HG02884 (cell line): ENCODE data around the gene ARSD.
A peak's percentile ranks its signal among the peaks of the same experiment; 100 is the strongest.
"Not testable (repeated sequence)": the region's sequence is repeated elsewhere in the genome, so short reads cannot be mapped to it uniquely, and the experiment has no call there.

Experiments used
- ATAC-seq: cut with Tn5 transposase; IDR thresholded peaks from one replicate; pipeline ENCODE4 v1.9.1; 2021; ENCODE audit warnings: mild to moderate bottlenecking, moderate library complexity; ENCODE audit not compliant: unreplicated experiment

Gene ARSD, protein sequence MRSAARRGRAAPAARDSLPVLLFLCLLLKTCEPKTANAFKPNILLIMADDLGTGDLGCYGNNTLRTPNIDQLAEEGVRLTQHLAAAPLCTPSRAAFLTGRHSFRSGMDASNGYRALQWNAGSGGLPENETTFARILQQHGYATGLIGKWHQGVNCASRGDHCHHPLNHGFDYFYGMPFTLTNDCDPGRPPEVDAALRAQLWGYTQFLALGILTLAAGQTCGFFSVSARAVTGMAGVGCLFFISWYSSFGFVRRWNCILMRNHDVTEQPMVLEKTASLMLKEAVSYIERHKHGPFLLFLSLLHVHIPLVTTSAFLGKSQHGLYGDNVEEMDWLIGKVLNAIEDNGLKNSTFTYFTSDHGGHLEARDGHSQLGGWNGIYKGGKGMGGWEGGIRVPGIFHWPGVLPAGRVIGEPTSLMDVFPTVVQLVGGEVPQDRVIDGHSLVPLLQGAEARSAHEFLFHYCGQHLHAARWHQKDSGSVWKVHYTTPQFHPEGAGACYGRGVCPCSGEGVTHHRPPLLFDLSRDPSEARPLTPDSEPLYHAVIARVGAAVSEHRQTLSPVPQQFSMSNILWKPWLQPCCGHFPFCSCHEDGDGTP

DNA sequence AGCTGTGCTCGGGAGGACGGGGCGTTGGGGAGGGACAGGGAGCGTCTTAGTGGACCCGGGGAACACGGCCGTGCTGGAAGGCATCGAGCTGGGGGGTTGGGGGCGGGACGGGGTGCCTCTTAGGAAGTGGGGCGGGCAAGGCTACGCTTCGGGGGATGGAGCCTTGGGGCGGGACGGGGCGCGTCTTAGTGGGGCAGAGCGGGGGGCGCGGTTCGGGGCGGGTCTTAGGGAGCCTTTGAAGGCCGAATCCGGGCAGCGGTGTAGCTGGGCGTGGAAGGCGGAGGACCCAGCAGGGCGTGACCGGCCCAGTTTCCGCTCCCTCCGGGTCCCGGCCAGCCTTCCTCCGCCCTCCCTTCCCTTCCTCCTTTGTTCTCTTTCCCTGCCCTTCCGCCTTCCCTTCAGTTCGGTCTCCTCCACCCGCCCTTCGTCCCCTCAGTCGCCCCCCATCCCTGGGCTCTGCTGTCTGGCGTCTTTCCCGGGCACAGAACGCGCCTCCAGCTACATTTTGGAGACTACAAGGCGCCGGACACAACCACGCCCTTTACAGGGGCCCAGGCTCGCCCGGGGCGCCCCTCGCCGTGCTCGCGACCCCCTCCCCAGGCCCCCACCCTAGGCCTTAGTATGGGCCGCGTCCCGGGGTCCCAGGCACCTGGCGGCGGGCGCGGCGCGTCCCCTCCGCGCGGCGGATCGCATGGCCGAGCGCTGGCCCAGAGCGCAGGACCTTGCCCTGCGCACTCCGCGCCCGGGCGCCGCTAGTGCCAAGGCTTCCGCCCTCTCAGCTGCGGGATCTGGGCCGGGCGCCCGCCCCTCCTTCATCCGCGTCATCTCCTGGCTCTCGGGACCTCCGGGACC is at the start of gene ARSD:
Gene ARSD (minus strand): TSS at position 757 of the 852 bp plus-strand sequence. CDS start 64 bp downstream, at position 693.
- ATAC-seq = peak; percentile 85

DNA sequence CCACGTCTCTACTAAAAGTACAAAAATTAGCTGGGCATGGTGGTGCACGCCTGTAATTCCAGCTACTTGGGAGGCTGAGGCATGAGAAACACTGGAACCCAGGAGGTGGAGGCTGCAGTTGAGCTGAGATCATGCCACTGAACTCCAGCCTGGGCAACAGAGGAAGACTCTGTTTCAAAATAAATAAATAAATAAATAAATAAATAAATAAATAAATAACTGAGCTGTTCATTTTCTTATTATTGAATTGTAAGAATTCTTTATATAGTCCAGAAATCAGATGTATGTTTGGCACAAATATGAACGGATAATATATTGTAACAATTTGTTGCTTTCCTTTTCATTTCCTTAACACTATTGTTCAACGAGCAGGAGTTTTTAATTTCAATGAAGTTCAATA is 49.5 kb upstream of the ARSD start:
- not testable (repeated sequence) for ATAC-seq

DNA sequence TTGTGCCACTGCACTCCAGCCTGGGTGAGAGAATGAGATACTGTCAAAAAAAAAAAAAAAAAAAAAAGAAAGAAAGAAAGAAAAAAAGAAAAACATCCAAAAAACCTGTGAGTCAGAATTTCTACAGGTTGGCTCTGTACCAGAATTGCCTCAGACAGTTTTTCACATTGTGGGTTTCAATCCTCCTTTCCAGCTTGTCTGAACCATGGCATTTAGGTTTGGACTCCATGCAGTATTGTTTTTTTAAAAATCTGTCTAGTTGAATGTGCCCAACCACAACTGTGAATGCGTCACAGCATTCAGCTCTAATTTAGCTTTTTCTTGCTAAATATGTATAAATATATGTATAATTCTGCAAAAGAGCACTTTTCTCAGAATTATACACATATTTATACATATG is 45.8 kb upstream of the ARSD start:
- no peak for ATAC-seq

DNA sequence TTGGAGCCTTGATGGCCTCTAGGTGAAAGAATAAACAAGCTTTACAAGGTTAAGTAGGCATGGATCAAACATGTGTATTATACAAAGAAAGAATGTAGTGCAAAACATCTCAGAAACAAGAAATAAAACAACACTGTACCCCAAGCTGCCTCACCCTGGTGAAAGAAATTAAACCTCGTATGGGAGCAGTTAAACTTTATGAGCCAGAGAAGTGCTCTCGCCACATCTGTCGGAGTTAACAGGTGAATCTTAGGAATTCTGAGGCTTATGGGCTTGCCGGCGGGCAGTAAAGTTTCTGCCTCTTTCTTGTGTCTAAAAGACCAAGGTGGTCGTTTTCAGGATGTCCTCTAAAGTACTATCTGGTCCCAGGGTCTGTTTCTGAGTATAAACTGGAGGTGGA is 43.3 kb upstream of the ARSD start:
- ATAC-seq = no peak

DNA sequence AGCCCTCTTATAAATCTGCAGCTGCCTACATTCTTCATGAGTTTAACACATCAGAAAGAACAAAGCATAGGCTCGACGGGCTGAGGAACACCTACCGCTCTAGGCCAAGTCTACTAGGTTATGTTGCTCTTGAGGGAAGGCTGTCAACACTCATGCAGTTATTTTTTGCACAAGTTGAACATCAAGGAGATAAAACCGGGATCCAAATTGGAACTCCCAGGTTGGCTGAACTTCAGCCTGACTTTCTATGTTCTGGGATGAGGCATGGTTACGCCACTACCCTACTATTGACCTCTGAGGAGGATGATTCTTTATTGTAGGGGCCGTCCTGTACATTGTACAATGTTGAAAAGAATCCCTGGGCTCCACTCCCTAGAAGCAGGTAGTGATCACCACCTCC is 39.9 kb upstream of the ARSD start:
- ATAC-seq = no peak

DNA sequence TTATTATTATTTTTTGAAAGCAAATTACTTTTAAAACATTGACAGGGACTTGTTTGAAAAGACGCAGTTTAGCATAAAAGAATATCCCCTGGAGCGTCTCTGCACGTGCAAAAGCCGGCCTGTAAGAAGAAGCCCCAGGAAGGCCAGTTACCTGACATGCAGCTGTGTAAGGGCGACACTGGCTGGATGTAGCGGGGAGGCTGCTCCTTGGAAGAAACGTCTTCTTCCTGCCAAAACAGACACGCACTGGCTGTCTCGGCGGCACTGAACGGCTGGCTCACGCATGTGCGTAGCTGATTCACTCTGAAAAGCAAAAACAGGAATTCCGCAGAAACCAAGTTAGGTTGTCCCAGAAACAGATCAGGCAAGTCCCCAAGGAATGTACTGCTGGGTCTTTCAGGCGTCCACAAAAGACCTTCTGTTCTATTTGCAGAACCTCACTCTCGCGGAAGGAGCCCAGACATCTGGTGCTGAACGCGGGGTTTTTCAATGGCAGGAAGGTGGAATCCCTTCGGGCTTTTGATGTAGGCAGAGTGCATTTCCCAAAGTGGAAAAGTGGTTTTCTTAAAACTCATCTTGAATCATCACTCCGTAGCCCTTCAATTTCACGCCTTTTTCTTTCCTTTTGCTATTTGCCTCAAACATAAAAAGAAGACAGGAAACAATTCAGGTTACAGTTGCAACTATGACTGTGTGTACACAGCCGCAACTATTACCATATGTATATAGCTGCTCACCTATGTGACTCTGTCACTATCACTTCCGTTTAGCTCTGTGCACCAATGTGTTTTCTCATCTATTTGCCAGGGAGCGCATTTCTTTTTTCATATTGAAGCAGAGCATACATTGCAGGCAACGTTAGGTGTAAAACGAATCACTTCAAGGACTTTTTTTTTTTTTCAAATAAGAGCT is 39.1 kb upstream of the ARSD start:
- no peak for ATAC-seq

DNA sequence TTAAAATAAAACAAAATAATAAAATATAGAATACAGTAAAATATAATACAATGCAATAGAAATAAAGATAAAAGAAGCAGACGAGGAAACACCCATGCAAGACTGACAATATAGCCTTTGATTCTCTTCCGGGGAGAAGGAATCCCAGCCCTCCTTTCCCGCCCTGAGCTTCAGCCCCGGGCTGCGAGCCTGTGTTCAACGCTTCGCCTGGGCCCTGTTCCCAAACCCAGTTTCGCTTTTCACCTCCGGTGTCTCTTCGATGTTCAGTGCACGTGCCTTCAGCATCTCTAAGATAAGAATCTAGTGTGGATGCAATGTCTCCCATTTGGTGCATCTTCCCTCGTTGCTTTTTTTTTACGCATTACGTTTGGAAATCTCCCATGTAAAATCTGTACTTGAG is 38.4 kb upstream of the ARSD start:
- ATAC-seq = no peak

DNA sequence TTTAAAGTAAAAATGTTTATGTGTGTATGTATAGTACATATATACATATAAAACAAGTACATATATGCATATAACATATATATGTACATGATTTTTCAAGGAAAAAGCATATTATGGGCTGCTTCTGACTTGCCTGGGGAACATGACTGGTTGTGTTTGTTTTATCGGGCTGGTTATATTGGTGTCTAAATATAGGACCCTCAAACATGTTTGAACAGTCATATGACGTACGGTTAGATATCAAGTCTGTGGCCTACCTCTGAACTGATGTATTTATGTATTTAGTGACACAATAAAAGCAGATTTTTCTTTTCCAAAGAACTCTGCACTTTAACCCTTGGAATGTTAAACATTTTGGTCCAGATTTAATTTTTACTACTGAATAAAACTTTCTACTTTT is 37.9 kb upstream of the ARSD start:
- ATAC-seq = no peak

DNA sequence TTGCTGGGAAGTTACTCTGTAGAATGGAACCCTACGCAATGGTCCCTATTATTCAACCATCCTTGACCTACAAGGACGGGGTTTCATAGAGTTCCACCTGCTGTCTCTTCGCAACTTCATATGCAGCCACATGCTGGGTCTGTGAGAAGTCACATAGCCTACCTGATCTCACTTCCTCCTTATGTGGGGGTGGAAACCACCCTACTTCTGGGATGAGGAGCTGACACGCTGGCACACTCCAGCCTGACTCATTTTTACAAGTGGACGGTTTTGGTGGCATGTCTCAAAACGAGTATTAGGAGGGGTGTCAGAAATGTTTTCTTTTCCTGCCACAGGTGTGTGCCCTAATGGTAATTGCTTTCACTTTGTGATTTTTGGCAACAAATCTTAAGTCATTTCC is 36.8 kb upstream of the ARSD start:
- ATAC-seq = no peak

DNA sequence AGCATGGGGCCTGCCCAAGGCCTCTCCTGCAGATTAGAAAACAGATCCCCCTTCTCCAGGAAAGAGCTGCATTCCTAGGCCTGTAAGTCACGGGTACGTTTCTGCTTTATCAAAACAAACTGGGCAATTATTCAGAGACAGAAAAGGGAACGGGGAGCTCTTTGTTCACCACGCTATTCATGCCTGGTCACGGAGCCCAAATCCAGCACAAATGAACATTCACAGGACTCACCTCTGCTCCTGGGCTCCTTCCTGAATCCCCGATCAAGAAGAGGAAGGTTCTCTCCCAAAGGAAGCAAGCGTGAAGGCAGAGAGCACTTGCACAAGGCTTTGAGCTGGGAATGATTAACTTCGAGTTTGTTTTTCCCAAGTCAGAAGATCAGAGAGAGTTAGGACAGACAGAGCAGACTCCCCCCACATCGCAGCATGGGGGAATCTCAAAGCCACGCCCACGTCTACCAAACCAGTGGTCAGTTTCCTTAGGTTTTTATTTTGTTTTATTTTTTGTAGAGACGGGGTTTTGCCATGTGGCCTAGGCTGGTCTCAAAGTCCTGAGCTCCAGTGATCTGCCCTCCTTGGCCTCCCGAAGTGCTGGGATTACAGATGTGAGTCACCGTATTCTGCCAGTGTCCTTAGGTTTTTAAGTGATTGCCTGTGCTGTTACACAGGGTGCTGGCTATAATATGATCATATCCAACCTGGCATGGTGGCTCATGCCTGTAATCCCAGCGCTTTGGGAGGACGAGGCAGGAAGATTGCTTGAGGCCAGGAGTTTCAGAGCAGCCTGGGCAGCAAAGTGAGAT is 35.1 kb upstream of the ARSD start:
- not testable (repeated sequence) for ATAC-seq

DNA sequence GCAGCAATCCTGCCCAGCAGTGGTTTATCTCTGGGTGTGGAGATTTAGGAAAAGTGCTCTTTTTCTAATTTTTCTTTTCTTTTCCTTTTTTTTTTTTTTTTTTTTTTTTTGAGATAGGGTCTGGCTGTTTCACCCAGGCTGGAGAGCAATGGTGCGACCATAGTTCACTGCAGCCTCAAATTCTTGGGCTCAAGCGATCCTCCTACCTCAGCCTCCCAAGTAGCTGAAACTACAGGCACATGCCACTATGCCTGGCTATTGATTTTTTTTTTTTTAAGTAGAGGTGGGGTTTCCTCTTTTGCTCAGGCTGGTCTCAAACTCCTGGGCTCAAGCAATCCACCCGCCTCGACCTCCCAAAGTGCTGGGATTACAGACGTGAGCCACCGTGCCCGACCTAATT is 34.3 kb upstream of the ARSD start:
- ATAC-seq = not testable (repeated sequence)

DNA sequence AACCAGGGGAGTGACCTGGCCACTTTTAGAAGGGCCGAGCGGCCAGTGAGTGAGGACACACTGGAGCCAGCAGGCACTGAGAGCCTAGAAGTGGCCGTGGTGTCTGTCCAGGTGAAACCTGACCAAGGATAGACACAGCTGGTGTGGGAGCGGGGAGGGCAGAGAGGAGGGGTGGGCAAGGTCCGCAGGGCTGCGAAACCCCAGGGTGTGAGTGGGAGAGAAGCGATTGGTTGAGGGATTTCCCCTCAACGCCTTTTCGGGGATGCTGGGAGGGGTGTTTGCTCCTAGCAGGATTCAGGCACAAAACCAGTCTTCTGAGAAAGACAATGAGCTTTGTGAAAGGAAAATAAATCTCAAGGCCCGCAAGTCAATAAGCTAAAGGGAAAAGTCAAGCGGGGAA is 33.2 kb upstream of the ARSD start:
- no peak for ATAC-seq

DNA sequence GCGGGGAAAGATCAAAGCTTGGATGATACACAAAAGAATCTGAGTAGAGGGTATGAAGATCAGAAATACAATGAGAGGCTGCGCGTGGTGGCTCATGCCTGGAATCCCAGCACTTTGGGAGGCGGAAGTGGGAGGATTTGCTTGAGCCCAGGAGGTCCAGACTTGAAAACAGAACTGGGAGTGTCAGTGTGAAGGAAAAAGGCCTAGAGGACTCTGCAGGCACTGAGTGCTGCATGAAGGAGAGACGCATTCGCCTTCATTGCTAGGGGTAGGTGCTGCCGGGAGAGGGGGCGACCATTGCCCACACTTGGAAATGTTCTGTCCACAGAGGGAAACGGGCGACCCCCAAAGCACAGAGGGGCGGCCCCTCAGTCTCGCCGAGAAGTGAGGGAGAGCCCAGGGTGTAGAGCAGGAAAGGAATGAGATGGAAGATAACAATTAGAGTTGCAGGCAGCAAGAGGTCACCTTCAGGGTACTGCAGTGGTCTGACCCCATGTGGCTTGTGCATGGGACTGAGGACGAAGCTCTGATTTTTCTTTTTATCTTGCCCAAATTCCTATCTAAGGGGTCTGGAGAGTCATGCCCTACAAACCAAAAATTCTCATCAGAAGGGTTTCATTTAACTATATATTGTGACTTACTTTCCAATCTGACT is 31.8 kb upstream of the ARSD start:
- ATAC-seq = no peak

DNA sequence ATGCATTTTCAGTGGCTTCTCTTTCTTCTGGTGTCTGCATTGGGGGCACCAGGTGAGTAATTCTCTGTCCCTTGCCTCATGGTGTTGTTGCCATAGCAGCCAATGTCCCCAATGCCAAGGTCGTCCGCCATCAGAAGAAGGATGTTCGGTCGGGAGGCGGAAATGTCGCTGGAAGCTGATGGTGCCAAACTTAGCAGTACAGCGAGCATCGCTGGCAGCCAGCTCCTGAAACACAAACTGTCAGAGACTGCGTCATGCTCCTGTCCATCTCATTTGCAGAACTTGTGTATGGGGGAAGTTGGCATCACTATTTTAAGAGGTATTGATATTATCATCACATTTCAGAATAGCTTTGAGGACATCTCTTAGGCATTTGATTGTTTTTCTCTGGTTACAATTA is 29.1 kb upstream of the ARSD start:
- ATAC-seq = no peak

DNA sequence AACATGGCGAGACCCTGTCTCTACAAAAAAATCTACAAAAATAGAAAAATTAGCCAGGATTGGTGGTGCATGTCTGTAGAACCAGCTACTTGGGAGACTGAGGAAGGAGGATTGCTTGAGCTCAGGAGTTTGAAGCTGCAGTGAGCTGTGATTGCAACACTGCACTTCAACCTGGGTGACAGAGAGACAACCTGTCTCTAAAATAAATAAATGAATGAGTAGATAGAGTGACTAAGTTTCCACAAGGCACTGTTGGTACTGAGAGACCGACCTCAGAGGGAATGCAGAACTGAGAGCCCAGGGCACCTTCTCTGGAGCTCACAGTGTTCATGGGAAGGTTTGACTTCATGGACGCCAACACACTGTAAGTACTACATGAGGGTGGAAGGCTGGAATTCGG is 26.7 kb upstream of the ARSD start:
- no peak for ATAC-seq

DNA sequence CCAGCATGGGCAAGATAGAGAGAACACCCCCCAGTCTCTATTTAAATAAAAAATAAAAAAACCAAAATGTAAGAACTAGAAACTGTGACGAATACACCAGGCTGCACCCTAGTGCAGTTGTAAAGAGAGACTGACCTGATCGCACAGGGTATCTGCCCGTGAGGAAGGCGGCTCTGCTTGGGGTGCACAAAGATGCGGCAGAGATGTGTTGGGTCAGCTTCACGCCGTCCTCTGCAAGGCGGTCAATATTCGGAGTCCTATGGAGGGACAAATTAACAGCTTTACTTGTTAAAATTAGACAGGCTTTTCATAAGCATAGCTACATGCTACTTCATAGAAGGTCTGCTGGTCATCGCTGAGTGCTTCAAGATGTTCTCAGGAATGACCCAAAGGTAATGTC is 26.1 kb upstream of the ARSD start:
- no peak for ATAC-seq

DNA sequence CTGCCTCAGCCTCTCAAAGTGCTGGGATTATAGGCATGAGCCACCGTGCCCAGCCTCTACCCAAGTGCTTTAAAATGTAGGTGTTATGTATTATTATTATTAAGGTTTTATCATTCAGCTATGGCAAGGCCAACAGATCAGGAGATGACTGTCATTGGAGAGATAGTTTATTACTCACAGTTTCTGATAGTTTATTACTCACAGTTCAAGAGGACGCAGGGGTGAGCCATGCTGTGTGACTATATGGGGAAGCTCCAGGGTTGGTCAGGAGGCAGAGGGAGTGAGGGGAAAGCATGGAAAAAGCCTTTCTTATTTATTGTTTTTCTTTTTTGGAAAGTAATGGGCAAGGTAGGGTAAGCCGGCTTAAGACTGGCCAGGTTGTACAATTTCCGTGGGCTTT is 25.4 kb upstream of the ARSD start:
- no peak for ATAC-seq

DNA sequence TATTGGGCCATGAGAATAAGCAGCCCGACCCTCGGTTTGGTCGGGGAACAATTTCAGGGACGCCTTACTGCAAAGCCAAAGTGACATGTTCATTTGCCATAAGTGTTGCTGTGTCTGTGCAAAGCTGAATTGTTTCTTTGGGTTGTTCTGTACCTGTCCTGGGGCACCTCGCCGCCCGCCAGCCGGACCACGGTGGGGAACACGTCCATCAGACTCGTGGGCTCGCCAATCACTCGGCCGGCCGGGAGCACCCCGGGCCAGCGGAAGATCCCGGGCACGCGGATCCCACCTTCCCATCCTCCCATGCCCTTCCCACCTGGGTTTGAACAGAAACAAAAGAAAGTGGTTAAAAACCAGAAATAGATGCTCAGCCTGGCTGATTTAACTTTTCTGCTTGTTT is 8.8 kb upstream of the ARSD start:
- ATAC-seq = not testable (repeated sequence)
